A673 (cell line): Measurements from ENCODE around the gene CES3.

ENCODE experiments used
- EZH2 ChIP-seq: fragments of 200-600 bp; sonication (generic); IDR thresholded peaks from 2 replicates; pipeline ENCODE4 v1.6.1; 2017; ENCODE audit warnings: borderline replicate concordance, low read depth, mild to moderate bottlenecking, mixed read lengths, antibody characterized with exemption, low read length; ENCODE audit not compliant: poor library complexity, severe bottlenecking
- TF ChIP-seq, protein P1 (sequence below): fragments of 300-800, 200-600 bp; sonication (generic); conservative IDR thresholded peaks from 2 replicates; pipeline ENCODE4 v1.5.1; 2017; ENCODE audit warnings: low read depth, mild to moderate bottlenecking, antibody characterized with exemption, low read length, moderate library complexity, mixed read lengths

DNA sequence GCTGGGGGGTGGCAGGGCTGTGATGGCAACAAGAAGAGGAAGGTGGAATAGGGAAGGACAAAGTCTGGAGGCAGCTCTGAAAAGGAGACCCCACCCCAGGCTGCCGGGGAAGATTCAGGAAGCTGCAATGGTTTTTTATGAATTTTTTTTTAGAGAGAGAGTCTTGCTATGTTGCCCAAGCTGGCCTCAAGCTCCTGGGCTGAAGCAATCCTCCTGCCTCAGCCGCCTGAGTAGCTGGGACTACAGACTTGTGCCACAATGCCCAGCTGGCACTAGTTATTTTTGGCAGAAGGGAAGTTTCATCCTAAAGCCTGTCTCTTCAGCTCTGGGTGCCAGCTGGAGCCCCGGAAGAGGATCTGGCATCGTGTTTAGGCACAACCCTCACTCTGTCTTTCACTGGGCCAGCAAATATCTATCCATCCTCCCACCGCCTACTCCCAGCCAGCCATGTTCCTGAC, 1.3 kb upstream of the CES3 start:
- TF ChIP-seq, protein P1, sequence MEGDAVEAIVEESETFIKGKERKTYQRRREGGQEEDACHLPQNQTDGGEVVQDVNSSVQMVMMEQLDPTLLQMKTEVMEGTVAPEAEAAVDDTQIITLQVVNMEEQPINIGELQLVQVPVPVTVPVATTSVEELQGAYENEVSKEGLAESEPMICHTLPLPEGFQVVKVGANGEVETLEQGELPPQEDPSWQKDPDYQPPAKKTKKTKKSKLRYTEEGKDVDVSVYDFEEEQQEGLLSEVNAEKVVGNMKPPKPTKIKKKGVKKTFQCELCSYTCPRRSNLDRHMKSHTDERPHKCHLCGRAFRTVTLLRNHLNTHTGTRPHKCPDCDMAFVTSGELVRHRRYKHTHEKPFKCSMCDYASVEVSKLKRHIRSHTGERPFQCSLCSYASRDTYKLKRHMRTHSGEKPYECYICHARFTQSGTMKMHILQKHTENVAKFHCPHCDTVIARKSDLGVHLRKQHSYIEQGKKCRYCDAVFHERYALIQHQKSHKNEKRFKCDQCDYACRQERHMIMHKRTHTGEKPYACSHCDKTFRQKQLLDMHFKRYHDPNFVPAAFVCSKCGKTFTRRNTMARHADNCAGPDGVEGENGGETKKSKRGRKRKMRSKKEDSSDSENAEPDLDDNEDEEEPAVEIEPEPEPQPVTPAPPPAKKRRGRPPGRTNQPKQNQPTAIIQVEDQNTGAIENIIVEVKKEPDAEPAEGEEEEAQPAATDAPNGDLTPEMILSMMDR: no peak
- TF ChIP-seq EZH2: no peak
